C4-2B (cell line): Measurements from ENCODE around the gene CLTCL1.
"Not testable (repeated sequence)": the region's sequence is repeated elsewhere in the genome, so short reads cannot be mapped to it uniquely, and the experiment has no call there.

Experiments
- H3K27ac ChIP-seq: fragments of 450-650 bp; 2 replicates; pipeline ENCODE4 v1.5.1; 2017
- CTCF ChIP-seq: fragments of 450-650 bp; conservative IDR thresholded peaks from 2 replicates; pipeline ENCODE4 v1.5.1; 2017; ENCODE audit warnings: mild to moderate bottlenecking
- ZFX ChIP-seq: fragments of 450-650 bp; IDR thresholded peaks from 2 replicates; pipeline ENCODE4 v1.6.1; 2017

CLTCL1 gene

DNA sequence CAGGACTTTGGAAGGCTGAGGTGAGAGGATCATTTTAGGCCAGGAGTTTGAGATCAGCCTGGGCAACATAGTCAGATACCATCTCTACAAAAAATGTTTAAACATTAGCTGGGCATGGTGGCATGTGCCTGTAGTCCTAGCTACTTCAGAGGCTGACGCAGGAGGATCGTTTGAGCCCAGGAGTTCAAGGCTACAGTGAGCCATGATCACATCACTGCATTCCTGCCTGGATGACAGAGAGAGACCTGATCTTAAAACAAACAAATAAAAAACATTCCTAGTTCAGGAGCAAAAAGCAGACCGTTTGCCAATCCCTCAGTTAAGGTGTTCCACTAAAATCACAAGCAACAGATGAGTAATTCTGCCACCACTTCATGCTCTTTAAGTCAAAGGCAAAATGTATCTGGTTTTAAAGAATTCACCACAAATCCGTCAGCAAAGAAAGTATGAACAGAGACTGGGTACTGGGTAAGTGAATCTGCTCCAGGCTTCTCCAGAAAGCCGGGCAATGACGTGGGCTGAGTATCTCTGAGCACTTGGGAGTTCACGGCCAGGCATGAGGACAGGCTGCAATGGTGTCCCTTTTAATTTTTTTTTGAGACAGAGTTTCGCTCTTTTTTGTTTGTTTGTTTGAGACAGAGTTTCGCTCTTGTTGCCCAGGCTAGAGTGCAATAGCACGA is 19.5 kb downstream of the CLTCL1 start:
- H3K27ac ChIP-seq = peak overlapping the region; percentile 32
- no peak for TF ChIP-seq ZFX
- TF ChIP-seq CTCF = no peak

GRCh38 chr22:19271273-19271855 is 20.2 kb downstream of the CLTCL1 start:
- H3K27ac ChIP-seq = peak overlapping the region; percentile 32; the same call in 1 of the 2 replicates
- TF ChIP-seq ZFX (no peak), CTCF (no peak)

GRCh38 chr22:19270873-19271272 is 20.6 kb downstream of the CLTCL1 start:
- H3K27ac ChIP-seq = no peak overlapping the region; the same call in 1 of the 2 replicates
- no peak for TF ChIP-seq ZFX
- TF ChIP-seq CTCF = no peak

GRCh38 chr22:19266547-19267086 is 24.9 kb downstream of the CLTCL1 start:
- no peak overlapping the region for H3K27ac ChIP-seq
- TF ChIP-seq ZFX (no peak), CTCF (no peak)

- no peak overlapping the region for H3K27ac ChIP-seq
- TF ChIP-seq ZFX (no peak), CTCF (no peak)
These were observed 25.7 kb downstream of the CLTCL1 start for GRCh38 chr22:19265779-19266178.

GRCh38 chr22:19260804-19261203 is 30.7 kb downstream of the CLTCL1 start:
- H3K27ac ChIP-seq = no peak overlapping the region
- TF ChIP-seq CTCF = no peak
- no peak for TF ChIP-seq ZFX

DNA sequence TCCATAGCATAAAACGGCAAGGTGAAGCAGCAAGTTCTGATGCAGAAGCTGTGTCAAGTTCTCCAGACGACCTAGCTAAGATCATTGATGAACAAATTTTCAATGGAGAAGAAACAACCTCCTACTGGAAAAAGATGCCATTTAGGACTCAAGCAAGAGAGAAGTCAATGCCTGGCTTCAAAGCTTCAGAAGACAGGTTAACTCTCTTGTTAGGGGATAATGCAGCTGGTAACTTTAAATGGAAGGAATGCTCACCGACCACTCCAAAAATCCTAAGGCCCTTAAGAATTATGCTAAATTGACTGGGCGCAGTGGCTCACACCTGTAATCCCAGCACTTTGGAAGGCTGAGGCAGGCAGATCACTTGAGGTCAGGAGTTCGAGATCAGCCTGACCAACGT is 31.3 kb downstream of the CLTCL1 start:
- H3K27ac ChIP-seq = no peak overlapping the region

GRCh38 chr22:19258968-19259288 is 32.6 kb downstream of the CLTCL1 start:
- H3K27ac ChIP-seq = not testable (repeated sequence)

More for the DNA sequence above, 31.3 kb downstream of the CLTCL1 start:
- TF ChIP-seq ZFX (no peak), CTCF (no peak)
